HG03520 (cell line): ENCODE data around the gene TSPAN4.
A peak's percentile ranks its signal among the peaks of the same experiment; 100 is the strongest.

Experiments used
- ATAC-seq: cut with Tn5 transposase; IDR thresholded peaks from one replicate; pipeline ENCODE4 v1.9.1; 2021; ENCODE audit warnings: mild to moderate bottlenecking, moderate library complexity; ENCODE audit not compliant: unreplicated experiment

Gene TSPAN4

GRCh38 chr11:905952-906351 lies 63.3 kb downstream of the TSPAN4 start:
- no peak for ATAC-seq

GRCh38 chr11:907668-908067 lies 65.0 kb downstream of the TSPAN4 start:
- ATAC-seq, result no peak

GRCh38 chr11:908273-908672 lies 65.6 kb downstream of the TSPAN4 start:
- no peak for ATAC-seq

- ATAC-seq, result no peak
These were observed 66.8 kb downstream of the TSPAN4 start for GRCh38 chr11:909406-909805.

GRCh38 chr11:910044-910588 lies 67.5 kb downstream of the TSPAN4 start:
- ATAC-seq, result peak; percentile 10

- ATAC-seq, result peak; percentile 75
These were observed 68.0 kb downstream of the TSPAN4 start, which contains the start of gene CHID1 for GRCh38 chr11:910589-911030. Gene CHID1, minus strand, starts transcription at chr11:910810. Its CDS starts 5,994 bp downstream, at chr11:904816.

- peak; percentile 37 for ATAC-seq
These were observed 68.6 kb downstream of the TSPAN4 start for GRCh38 chr11:911031-911889.

GRCh38 chr11:911890-912219 lies 69.2 kb downstream of the TSPAN4 start:
- ATAC-seq, result no peak

GRCh38 chr11:912266-912665 lies 69.6 kb downstream of the TSPAN4 start:
- ATAC-seq, result no peak

- ATAC-seq, result no peak
These were observed 70.4 kb downstream of the TSPAN4 start for GRCh38 chr11:913043-913442.

- ATAC-seq, result no peak
These were observed 71.6 kb downstream of the TSPAN4 start for GRCh38 chr11:914204-914603.

- ATAC-seq, result no peak
These were observed 72.3 kb downstream of the TSPAN4 start for GRCh38 chr11:914747-915501.
